ENCODE measurements around the gene TFAP2D.

The TFAP2D gene

GRCh38 chr6:50818673-50819072, 105.3 kb downstream of the TFAP2D start, which contains the start of gene TFAP2B:
Gene TFAP2B, plus strand, starts transcription at chr6:50818871. Its CDS starts 21 bp downstream, at chr6:50818892.
- no peak for DNase-seq (ENCODE audit: low read depth, low spot score)

- DNase-seq (ENCODE audit: low read depth, low spot score): no peak
Observed at GRCh38 chr6:50819466-50819903, 106.2 kb downstream of the TFAP2D start.

- DNase-seq (ENCODE audit: low read depth, low spot score): no peak
Observed at GRCh38 chr6:50819904-50820868, 106.9 kb downstream of the TFAP2D start.

- DNase-seq (ENCODE audit: low read depth, low spot score): no peak
Observed at GRCh38 chr6:50820869-50821264, 107.5 kb downstream of the TFAP2D start.

- no peak for DNase-seq (ENCODE audit: low read depth, low spot score)
Observed at GRCh38 chr6:50821441-50822077, 108.2 kb downstream of the TFAP2D start.

- DNase-seq (ENCODE audit: low read depth, low spot score): no peak
Observed at GRCh38 chr6:50822078-50822476, 108.8 kb downstream of the TFAP2D start.
